LNCaP clone FGC (cell line): ENCODE measurements around the gene PTPN13.

Experiments
- DNase-seq: peaks from one replicate; pipeline ENCODE4 v3.0.0-alpha.2; 2011; ENCODE audit warnings: low read depth
- H3K4me3 ChIP-seq: 2 replicates; pipeline ENCODE4 v1.5.1; 2011; ENCODE audit warnings: mild to moderate bottlenecking, low read depth, low read length, control low read depth
- TF ChIP-seq, protein P1 (sequence below): IDR thresholded peaks from 2 replicates; pipeline ENCODE4 v1.5.1; 2012; ENCODE audit warnings: mild to moderate bottlenecking; ENCODE audit not compliant: control insufficient read depth, insufficient read depth; ENCODE audit errors: extremely low read depth

The PTPN13 gene

DNA sequence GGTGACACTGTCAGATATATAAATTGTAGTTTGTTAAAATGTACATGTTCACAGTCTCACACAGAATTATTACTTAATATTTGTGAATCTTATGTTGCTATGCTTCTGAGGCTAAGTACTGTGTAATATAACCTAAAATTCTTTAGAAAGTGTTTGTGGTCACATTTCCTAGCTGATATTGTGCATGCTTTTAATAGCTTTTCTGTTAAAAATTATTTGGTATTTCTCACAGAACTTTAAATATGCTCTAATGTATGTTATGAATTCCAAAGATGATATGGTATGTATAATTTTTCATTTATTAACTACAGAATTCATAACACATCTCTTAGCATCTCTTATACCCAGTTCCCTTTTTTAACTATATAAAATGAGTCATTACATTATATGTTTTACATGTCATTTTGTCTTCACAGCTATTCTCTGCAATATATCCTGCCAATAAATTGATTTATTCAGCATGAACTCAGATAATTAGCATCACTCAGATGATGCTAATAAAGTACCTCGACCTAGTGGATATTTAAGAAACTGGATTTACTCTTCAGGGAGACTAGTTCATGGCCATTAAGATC lies 9.3 kb downstream of the PTPN13 start:
- no peak for DNase-seq
- TF ChIP-seq, protein P1, sequence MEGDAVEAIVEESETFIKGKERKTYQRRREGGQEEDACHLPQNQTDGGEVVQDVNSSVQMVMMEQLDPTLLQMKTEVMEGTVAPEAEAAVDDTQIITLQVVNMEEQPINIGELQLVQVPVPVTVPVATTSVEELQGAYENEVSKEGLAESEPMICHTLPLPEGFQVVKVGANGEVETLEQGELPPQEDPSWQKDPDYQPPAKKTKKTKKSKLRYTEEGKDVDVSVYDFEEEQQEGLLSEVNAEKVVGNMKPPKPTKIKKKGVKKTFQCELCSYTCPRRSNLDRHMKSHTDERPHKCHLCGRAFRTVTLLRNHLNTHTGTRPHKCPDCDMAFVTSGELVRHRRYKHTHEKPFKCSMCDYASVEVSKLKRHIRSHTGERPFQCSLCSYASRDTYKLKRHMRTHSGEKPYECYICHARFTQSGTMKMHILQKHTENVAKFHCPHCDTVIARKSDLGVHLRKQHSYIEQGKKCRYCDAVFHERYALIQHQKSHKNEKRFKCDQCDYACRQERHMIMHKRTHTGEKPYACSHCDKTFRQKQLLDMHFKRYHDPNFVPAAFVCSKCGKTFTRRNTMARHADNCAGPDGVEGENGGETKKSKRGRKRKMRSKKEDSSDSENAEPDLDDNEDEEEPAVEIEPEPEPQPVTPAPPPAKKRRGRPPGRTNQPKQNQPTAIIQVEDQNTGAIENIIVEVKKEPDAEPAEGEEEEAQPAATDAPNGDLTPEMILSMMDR = no peak

DNA sequence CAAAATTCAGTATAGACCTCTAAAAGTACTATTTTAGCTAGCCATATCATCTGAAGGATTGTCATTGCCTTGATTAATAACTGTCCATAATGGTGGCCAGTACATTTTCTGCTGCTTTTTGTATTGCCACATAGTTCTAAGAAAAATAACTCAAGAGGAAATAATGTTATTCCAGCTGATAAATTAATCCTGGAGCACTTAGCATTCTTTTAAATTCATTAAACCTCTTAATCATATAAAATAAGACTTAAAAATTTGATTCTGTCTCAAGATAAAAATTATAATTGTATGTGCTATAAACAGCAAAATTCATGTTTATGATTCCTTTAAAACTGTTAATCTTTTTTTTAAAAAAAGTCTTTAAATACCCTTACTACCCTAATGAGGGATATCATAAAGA lies 12.7 kb downstream of the PTPN13 start:
- TF ChIP-seq, protein P1 = no peak
- H3K4me3 ChIP-seq = no peak overlapping the region
- DNase-seq = no peak

More for the DNA sequence above, 9.3 kb downstream of the PTPN13 start:
- no peak overlapping the region for H3K4me3 ChIP-seq

DNA sequence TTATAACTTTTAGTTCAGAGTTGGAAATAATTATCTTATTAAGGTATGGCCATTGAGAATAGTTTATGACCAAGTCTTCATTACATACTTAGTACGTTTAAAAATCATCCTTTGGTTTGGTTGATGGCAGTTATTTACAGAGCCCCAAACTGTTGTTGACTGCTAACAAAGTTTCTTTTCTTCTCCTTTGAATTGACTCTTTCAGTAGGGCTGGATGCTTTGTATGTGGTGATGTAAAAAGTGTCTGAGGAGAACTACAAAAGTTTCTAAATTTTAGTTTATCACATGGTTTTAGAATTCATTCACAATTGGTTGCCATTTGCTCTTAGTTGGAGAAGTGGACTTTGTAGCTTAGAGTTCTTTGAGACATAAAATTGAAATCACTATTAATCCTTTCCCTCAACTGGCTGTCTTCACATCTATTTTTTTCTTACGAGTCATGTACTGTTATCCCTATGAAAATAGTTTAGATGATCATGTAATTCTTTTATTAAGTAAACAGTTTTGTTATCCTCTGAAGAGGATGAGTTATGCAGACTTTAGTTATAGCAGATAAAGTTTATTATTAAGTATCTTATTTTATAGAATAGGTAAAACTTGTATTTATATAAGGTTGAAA lies 14.8 kb downstream of the PTPN13 start:
- DNase-seq = no peak
- TF ChIP-seq, protein P1 = no peak

DNA sequence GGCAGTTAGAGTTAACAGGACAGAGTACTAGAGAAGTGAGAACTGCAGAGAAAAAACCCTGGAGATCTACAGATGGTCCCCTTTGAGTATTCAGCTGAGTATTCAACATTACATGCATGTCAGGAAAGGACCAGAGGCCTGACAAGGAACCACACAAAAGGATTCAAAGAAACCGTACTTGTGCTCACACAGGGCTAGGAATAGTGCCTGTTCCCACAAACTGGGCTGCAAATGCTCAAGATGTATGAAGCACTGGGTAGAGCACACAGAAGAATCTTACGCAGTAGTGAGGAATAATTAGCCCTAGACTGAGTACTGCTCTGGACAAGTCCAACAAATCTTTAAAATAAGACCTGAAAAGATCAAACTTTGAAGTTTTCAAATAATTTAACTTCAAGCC lies 17.6 kb downstream of the PTPN13 start:
- TF ChIP-seq, protein P1 = no peak
- no peak overlapping the region for H3K4me3 ChIP-seq
- no peak for DNase-seq

More for the DNA sequence above, 14.8 kb downstream of the PTPN13 start:
- no peak overlapping the region for H3K4me3 ChIP-seq

DNA sequence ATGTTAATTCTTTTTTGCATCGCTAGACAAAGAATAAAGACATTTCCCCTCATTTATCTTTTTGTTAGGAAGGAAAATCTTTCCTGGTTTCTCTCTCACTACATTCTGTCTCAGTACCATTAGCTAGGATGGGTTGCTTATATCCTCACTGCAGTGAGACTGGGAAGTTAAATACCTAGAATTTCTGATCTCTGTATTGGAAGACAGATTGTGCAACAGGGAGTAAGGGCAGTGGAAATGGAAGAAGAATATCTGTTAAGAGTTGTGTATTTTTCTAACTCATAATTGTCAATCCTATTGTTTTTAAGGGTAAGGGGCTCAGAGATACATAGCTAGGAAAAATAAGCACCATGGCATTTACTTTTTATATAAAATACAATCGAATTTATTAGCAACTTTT lies 19.6 kb downstream of the PTPN13 start:
- DNase-seq = no peak
- TF ChIP-seq, protein P1 = no peak
- H3K4me3 ChIP-seq = no peak overlapping the region

DNA sequence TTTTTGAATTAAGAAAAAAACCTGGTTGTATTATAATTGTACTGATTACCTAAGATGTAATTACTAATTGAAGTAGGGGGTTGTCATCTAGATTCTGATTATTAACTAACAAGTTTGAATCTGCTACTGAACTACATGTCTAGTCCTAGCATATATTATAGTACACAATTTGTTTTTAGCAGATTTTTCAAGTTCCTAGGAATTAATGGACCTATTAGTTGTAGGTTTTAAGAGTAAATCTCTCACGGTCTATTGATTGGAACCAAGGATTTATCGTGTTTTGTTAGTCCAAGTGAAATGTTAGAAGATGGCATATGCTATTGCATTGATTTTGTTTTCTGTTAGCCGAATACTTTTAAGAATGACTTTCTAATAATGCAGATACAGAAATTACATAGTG lies 20.8 kb downstream of the PTPN13 start:
- DNase-seq = no peak
- H3K4me3 ChIP-seq = no peak overlapping the region
- TF ChIP-seq, protein P1 = no peak

DNA sequence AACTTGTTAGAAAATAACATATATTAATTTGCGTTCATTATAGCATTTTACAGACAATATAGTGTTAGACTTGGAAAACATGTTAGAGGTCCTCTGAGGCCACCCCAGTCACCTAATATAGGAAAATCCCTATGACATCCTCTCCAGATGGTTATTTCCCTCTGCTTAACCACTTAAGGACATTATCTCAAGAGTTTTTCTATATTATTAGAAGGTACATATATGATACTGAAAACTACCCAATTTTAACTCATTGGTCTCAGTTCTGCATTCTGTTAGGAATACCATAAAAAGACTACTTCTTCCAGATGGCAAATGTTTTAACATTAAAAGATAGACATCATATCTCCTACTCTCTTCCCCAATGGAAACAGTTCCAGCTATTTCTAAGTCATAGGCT lies 21.4 kb downstream of the PTPN13 start:
- H3K4me3 ChIP-seq = no peak overlapping the region
- TF ChIP-seq, protein P1 = no peak
- no peak for DNase-seq
